GM21786 (cell line): ENCODE data around the gene ANXA6.
A peak's percentile ranks its signal among the peaks of the same experiment; 100 is the strongest.

Experiments
- ATAC-seq: cut with Tn5 transposase; IDR thresholded peaks from one replicate; pipeline ENCODE4 v1.9.1; 2021; ENCODE audit not compliant: unreplicated experiment

The ANXA6 gene

DNA sequence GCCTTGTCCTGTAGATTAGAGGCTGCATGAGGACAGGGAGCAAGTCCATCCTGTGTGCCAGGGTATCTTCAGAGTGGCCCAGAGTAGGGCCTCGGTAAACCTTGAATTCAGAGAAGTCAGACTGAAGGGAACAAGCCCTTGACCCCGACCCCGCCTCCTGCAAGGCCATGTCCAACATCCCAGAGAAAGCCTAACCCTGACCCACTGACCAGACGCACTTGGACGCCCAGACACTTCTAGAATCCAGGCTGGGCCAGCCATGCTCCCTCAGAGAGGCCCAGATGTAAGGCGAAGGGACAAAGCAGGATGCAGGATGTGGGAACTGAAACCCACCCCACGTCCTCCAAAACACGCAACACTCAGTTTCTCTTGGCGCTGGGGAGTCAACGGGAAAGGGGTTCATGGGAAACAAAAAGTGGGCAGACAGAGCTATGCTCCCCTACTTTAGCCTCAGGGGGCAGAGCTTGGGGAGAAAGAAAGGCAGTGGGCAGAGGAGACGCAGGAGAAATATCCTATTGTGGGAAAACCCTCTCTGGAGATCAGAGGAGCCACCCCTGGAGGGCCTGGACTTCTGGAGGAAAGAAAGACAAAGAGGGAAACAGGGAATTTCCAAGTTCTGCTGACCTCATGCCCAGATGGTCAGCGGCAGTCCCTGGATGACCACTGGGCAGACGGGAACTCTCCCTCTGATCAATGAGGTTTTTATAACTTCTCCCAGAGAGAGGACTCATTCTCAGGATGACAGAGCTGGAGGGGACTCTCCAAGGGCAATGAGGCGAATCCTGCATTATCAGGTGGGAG lies 89.7 kb downstream of the ANXA6 start:
- ATAC-seq: peak; percentile 2

DNA sequence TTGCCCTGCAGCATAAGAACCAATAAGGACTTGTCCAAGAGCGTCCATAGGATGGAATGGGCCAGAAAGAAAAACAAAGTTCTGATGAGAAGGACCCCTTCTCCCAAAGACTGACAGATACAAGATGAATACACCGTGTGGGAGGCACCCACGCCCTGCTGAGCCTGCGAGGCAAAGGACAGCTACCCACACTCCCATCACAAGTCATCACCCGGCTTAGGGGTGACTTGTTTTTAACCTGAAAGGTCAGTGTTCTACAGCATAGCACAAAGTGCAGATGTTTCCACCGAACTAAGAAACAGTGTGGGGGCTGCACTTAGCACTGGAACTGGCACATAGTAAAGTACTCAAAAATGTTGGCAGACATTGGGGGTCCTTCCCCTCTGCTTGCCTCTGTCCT lies 90.7 kb downstream of the ANXA6 start:
- no peak for ATAC-seq

GRCh38 chr5:151065609-151066008 lies 92.0 kb downstream of the ANXA6 start:
- ATAC-seq: no peak

DNA sequence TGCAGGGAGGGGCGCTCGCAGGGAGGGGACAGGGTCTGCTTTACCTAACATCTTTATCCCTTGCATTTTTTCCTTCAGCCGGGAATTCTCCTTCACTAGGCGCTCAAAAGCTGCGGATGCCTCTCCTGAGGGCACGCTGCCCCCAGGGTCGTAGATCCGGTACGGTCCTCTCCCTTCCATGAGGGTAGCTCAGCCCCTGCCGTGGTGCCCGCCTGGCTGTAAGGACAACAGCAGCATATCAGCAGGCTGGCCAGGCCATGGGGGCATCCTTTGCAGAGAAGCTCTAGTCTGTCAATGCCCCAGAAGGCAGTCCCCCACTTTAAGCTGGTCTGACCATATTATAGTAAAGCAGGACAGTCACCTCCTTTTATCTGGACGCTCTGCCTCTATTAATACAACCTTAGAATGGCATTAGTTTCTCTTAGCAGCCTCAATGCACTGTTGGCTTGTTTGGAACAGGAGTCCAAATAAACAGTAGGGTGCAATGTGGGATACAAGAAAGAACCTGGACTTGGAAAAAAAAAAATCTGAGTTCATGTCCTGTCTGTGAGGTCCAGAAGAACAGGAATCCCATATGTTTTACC lies 92.6 kb downstream of the ANXA6 start:
- ATAC-seq: no peak

DNA sequence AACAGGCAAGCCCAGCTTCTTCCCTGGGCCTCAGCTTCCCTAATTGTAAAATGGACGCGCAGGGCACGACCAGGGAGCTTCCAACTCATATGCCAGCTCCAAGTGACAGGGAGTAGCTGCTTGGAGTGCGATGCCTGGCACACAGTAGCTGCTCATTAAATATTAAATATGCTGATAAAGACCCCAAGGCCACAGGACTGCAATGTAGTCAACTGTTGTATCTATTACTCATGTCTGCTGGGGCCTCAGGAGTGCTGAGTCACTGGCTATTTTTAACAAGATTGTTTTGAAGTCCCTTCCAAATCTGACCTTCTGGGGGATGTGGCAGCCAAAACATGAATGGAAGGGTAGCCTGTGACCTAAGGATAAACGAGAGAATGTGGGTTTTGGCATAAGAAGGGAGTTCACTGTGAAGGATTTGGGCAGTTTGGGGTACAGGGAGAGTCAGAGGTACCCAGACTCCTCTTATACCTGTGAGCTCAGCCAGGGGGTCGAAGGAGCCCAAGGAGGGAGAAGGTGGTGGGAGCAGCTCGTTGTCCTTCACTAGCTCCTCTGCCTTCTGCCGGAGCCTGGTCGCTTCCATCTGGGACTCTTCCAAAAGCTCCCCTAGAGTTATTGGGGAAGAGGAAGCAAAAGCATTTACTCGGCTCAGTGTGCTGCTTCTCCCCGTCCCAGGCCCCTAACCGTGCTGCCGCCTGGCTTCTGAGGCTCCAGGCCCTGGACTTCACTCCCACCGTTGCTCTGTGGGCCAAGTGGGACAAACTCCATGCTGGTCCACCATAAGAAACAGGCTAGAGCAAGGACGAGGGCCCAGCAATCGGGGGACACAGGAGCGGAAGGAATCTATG lies 94.2 kb downstream of the ANXA6 start:
- ATAC-seq: no peak

GRCh38 chr5:151062405-151063141 lies 95.0 kb downstream of the ANXA6 start:
- ATAC-seq: no peak

DNA sequence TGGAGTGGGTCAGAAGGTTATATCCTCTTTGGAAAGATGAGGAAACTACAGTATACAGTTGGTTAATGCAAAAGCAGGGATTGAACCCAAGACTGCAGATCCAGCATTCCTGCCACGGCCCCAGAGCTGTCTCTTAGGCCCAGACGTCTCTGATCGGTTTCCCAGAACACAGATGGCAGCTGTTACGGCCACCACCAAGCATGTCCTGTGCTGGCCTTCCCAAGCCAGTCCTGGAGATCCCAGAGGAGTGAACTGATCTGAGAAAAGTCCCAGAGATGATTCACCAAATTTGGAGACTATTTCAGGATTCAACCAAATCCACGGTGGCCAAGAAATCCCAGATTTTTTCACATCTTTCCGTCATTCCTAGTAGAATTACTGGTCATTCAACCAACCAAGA lies 96.8 kb downstream of the ANXA6 start:
- no peak for ATAC-seq

- no peak for ATAC-seq
These were observed 98.6 kb downstream of the ANXA6 start for GRCh38 chr5:151058891-151059489.

- ATAC-seq: no peak
These were observed 99.3 kb downstream of the ANXA6 start for GRCh38 chr5:151058301-151058700.

DNA sequence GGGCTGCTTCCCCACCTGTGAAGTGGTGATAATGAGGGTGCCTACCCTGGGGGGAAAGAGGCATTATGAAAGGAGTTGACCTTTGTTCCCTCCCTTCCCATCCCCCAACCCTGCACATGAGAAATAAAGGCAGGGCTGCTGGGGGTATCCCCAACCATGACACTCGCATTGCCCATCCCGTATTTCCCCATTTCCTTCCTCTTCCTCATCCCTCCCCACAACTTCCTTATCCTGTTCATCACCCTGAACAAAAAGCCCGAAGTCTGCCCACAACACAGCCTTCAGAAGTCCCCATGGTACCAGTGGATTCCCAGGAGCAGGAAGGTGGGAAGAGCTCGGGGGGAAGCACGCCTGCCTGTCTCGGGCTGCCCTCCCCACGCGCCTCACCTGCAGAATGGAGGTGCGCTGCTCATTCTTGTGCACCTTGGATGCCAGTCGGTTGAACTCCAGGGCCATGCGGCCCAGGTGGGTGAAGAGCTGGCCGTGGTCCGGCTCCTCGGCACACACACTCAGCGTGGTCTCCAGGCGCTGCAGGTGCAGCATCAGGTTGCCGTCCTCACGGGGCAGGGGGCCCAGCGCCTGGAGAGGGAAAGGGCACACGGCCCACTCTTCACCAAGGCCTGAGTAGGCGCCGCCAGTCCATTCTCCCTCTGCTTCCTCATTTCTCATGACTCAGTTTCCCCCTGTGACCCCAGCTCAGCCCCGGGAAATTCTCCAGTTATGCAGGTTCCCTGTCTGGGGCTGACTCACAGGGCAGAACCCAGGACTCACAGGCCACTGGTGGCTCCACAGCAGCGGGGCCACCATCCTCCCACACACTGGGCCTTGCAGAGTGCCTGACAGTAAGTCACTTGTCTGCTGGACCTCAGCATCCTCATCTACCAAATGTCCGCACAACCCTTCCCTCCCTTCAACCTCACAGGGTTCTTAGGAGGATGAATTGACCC lies 100.9 kb downstream of the ANXA6 start:
- ATAC-seq: no peak

DNA sequence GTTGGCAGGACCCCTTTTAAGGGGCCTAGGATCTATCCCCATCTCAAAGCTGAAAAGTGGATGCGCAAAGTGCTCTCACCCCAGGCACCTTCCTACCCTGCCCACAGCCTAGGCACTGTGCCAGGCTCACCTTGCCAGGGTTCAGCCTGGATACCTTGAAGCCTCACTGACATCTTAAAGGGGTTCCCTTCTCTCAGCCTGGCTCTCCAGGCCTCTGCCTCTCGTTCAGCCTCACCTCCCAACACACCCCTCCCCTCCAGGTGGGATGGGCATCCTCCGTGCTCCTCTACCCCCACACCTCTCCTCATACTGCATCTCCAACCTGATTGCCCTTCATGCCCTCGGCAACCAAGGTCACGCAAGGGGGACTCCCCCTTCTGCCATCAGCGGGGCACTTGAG lies 102.2 kb downstream of the ANXA6 start:
- no peak for ATAC-seq

DNA sequence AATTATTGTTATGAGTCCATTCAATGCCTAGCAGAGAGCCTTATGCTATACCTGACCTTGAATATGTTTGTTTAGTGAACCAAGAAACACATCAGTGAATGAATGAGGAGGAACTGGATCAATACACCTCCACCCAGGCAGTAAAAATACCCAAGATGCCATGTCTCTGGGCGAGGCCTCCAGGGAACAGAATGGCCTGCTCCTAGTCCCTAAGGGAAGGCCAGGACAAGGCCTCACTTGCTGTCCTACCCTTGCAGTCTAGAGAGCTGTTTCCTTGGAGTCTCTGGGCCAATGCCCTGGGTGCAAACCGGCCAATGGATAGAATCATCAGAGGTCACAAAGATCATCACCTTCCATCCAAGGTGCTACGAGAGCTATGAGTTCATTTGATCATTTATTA lies 102.9 kb downstream of the ANXA6 start:
- no peak for ATAC-seq

DNA sequence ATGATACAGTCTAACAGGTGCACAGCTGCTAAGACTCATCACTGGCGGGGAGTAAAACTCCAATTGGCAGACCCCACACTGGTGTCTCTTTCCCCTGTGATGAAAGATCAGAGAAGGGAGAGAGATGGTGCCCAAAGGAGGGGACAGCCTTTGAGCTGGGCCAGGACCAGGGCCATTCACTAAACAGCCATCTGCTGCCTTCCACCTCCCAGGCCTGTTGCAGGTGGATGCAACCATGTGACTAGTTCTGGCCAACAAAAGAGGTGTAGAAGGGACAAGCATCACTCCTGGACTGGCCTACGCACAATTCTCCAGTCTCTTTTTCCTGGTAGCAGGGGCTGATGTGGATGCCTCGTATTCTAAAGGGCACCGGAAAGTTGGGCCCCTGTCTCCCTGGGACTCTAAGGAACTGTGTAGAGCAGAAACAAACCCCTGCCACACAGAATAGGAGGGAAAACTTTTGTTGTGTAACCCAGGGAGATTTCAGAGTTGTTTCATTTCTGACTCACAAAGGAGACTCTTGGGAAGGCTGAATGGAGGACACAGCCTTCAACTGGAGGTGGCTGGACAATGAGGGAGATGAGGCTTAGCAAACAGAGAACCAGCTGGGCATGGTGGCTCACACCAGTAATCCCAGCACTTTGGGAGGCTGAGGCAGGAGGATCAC lies 103.7 kb downstream of the ANXA6 start:
- no peak for ATAC-seq

DNA sequence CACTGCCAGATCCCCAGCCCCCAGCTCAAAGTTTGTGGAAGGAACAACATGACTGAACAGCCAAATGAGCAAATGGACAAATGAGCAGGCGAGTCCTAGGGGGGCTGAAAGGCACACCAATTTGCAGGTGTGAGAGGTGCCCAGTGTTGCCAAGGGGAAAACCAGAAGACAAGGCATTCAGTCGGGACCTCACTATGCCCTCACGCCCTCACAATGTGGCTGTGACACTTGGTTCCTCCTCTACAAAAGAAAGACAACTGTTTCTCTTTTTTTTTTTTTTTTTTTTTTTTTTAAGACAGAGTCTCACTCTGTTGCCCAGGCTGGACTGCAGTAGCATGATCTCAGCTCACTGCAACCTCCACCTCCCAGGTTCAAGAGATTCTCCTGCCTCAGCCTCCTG lies 104.7 kb downstream of the ANXA6 start:
- no peak for ATAC-seq

DNA sequence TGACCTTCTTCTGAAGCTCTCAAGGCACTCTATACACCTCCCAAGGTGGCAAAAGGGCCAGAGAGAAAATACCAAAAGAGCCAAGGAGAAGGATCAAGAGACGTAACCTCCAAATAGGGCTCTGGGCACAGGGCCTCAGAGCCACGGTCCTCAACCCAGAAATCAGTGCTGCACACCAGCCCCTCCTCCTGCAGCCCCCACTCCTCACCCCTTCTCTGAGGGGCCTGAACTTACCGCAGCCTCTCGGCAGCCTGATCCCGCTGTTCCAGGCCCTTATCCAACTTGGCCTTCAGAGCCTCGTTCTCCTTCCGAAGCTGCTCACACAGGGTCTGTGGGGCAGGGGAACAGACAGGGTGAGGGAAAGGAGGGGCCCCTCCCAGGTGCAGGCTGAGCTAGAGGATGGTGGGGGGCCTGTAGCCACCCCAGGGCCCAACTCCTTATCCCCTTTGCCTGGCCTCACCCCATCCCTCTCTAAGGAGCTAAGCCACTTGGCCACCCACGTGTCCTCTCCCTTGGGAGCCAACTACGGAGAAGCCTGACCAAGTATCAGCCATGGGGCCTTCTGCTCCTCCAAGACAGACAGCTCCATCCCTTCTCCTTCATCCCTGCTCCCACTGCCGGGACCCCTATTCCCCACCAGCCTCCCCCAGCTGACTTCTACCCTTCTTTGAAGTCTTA lies 105.5 kb downstream of the ANXA6 start:
- no peak for ATAC-seq

DNA sequence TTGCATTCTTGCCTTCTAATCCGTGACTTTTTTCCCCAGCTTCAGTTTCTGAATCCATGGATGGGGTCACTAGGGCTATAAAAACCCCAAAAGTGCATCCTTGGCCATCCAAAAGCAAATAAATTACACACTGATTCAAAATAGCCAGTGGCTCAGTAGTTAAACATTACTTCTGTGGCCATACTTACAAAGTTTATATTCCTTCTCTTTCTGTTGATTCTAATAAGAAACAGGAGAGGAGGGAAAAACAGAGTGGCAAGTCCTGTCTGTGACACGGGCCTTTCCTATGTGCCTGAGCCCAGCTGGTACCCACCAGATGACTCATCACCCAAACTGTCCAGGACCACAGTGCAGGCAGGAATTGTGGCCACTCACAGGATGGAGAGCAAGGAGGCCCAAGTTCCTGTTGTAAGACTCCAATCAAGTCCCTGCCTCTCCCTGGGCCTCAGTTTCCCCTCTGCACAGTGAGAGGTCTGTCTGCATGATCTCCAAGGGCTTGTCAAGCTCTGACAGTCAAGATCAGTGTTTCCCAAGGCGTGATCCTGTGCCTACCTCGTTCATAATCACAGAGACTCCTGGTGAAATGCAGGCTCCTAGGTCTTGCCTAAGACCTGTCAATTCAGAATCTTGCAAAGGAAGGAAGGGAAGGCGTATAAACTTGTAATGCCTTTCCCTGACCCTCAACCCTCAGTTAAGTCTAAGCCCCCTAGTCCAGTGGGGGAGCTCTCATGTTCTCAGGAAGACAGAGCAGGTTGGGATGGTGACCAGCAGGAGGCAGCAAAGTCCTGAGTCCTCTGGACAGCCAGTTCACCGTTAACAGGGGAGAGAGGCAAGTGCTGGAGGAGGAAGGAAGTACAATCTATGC lies 106.3 kb downstream of the ANXA6 start:
- ATAC-seq: peak; percentile 78
